K562 (cell line): ENCODE results near the gene PPDPF. TPM values are rescaled to one million over a fixed set of nuclear protein-coding genes. Genes with fewer than 3 reads are reported as not detected.
A peak's percentile ranks its signal among the peaks of the same experiment; 100 is the strongest.

Experiments used
- BACH1 ChIP-seq: fragments of 200-800 bp; sonication (Bioruptor generic); IDR thresholded peaks from 2 replicates; pipeline ENCODE4 v1.6.1; 2016; ENCODE audit warnings: missing genetic modification characterization, missing compliant biosample characterization
- BCLAF1 ChIP-seq, 2 experiments: fragments of 450-650 bp in 1 of 2; IDR thresholded peaks; 2 replicates each; pipeline ENCODE4 v1.6.1; 2011 to 2017; ENCODE audit warnings: low read depth in 2 of 2, antibody characterized with exemption in 1 of 2, borderline replicate concordance in 1 of 2, low read length in 1 of 2, mild to moderate bottlenecking in 1 of 2, mixed read lengths in 1 of 2; ENCODE audit not compliant: control insufficient read depth in 1 of 2
- CBX3 ChIP-seq, 2 experiments: IDR thresholded peaks; 1 replicate in 1 of 2; 2 replicates in 1 of 2; pipeline ENCODE4 v1.6.1; 2012; ENCODE audit warnings: inconsistent platforms in 2 of 2, low read length in 2 of 2, borderline replicate concordance in 1 of 2, control low read depth in 1 of 2
- CSDE1 ChIP-seq, 2 experiments: fragments of 450-650 bp; IDR thresholded peaks; 2 replicates each; pipeline ENCODE4 v1.6.1; 2016; ENCODE audit warnings: mild to moderate bottlenecking in 1 of 2
- FOXP4 ChIP-seq: sonication (generic); formaldehyde crosslinking; IDR thresholded peaks from 2 replicates; pipeline ENCODE4 v1.8.0; 2022; ENCODE audit warnings: mild to moderate bottlenecking, missing genetic modification reagents, borderline replicate concordance
- HOXB6 ChIP-seq: fragments of 250-450 bp; sonication (Bioruptor Pico); IDR thresholded peaks from 2 replicates; pipeline ENCODE4 v1.5.1; 2022; ENCODE audit warnings: mild to moderate bottlenecking, borderline replicate concordance
- NR3C1 ChIP-seq: sonication (generic); formaldehyde crosslinking; IDR thresholded peaks from 2 replicates; pipeline ENCODE4 v1.8.1; 2022; ENCODE audit warnings: missing genetic modification reagents
- RBBP5 ChIP-seq: fragments of 200-600 bp; sonication (generic); IDR thresholded peaks from 2 replicates; pipeline ENCODE4 v1.6.1; 2012; ENCODE audit warnings: borderline replicate concordance, mild to moderate bottlenecking, low read length, control low read depth, inconsistent platforms; ENCODE audit not compliant: insufficient read depth, poor library complexity, severe bottlenecking
- TCF15 ChIP-seq: fragments of 250-450 bp; sonication (Bioruptor Pico); IDR thresholded peaks from 2 replicates; pipeline ENCODE4 v1.8.0; 2022; ENCODE audit warnings: moderate library complexity, mild to moderate bottlenecking, inconsistent platforms
- ZFPM2 ChIP-seq: fragments of 250-450 bp; sonication (Bioruptor Pico); IDR thresholded peaks from 2 replicates; pipeline ENCODE4 v1.5.1; 2022; ENCODE audit warnings: mild to moderate bottlenecking
- ZNF174 ChIP-seq: fragments of 250-450 bp; sonication (Bioruptor Pico); IDR thresholded peaks from 2 replicates; pipeline ENCODE4 v1.4.0; 2020; ENCODE audit warnings: mild to moderate bottlenecking
- ZNF184 ChIP-seq: sonication (generic); formaldehyde crosslinking; IDR thresholded peaks from 2 replicates; pipeline ENCODE4 v1.5.0; 2020; ENCODE audit warnings: missing genetic modification reagents
- ZNF316 ChIP-seq: fragments of 450-650 bp; IDR thresholded peaks from 2 replicates; pipeline ENCODE4 v1.6.1; 2016
- ZNF586 ChIP-seq: fragments of 450-650 bp; formaldehyde crosslinking; conservative IDR thresholded peaks from 2 replicates; pipeline ENCODE4 v1.4.0; 2020; ENCODE audit warnings: mild to moderate bottlenecking, moderate library complexity
- polyA plus RNA-seq, 8 experiments: library from polyadenylated mRNA; depleted of rRNA in 4 of 8; stranded (reverse) in 5 of 8; unstranded in 3 of 8; fragments of >200 nt; fragmentation: Nextera tagmentation in 2 of 8; fragmentation: Illumina TruSeq in 1 of 8; extraction: Ambion mirVana in 2 of 8; extraction: Trizol in 1 of 8; gene quantifications; 2 replicates each; pipeline versions ENCODE4 v1.2.1 to v1.2.3, GENCODE V29; 2011 to 2014; ENCODE audit warnings: inconsistent platforms in 1 of 8, missing spikeins in 1 of 8
- total RNA-seq, 7 experiments: library from RNA; depleted of rRNA in 6 of 7; stranded (reverse); fragments of >200 nt in 6 of 7; fragmentation: Illumina TruSeq in 2 of 7; extraction: Trizol in 2 of 7; gene quantifications; 2 replicates each; pipeline versions ENCODE4 v1.2.1 to v1.2.3, GENCODE V29; 2011 to 2021; ENCODE audit warnings: low replicate concordance in 1 of 7
- TF ChIP-seq, protein P1 (sequence below): fragments of 450-650 bp; IDR thresholded peaks from 2 replicates; pipeline ENCODE4 v1.6.1; 2016; ENCODE audit warnings: antibody characterized with exemption
- TF ChIP-seq, protein P2 (sequence below): sonication (generic); formaldehyde crosslinking; IDR thresholded peaks from 2 replicates; pipeline ENCODE4 v1.8.0; 2022; ENCODE audit warnings: mild to moderate bottlenecking, low read depth, missing genetic modification reagents
- TF ChIP-seq, protein P3 (sequence below): fragments of 450-650 bp; IDR thresholded peaks from 2 replicates; pipeline ENCODE4 v1.6.1; 2016; ENCODE audit warnings: missing biosample characterization, missing genetic modification characterization

The PPDPF gene
- total and polyA plus RNA-seq, 9 of the 15 experiments (the other 6 are each of a cell fraction or from before 2014, with no cell fraction given): 0.77 to 233 (median 10.5) TPM

DNA sequence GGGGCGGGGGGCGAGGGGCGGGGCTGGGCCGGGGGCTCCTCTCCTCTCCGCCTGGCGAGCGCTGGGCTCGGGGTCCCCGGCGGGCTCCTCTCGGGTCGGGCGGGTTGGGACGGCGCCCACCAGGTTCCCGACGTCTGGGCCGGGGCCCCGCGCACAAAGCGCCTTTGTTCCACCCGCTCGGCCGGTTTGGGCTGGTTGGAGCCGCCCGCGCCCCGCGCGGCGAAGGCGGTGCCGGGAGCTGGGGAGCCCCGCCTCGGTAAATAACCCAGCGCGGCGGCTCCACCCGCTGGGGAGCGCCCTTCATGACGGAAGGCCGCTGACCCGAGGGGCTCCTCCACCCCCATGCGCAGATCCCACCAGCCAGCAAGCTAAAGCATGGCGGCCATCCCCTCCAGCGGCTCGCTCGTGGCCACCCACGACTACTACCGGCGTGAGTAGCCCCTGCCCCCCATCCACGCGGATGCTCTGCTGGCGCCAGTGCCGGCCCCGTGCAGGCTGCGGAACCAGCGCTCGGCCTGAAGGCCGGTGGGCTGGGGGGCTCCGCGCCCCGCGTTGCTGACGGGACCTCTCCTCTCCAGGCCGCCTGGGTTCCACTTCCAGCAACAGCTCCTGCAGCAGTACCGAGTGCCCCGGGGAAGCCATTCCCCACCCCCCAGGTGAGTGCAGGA lies 503 bp downstream of the PPDPF start (continued):
- TF ChIP-seq, protein P1, sequence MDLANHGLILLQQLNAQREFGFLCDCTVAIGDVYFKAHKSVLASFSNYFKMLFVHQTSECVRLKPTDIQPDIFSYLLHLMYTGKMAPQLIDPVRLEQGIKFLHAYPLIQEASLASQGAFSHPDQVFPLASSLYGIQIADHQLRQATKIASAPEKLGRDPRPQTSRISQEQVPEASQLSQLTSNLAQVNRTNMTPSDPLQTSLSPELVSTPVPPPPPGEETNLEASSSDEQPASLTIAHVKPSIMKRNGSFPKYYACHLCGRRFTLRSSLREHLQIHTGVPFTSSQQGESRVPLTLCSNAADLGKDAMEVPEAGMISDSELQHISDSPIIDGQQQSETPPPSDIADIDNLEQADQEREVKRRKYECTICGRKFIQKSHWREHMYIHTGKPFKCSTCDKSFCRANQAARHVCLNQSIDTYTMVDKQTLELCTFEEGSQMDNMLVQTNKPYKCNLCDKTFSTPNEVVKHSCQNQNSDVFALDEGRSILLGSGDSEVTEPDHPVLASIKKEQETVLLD: no peak
- no peak for TF ChIP-seq ZNF586 (CRISPR knock-in tag)
- TF ChIP-seq ZFPM2 (CRISPR knock-in tag): no peak
- TF ChIP-seq CSDE1 (IDR thresholded peaks at IDR 0.05): no peak
- TF ChIP-seq ZNF184 (CRISPR knock-in tag): no peak
- TF ChIP-seq ZNF316: no peak
- no peak for TF ChIP-seq BCLAF1 (IDR thresholded peaks at IDR 0.05; ENCODE audit: borderline replicate concordance in 1 of 2, control insufficient read depth in 1 of 2, low read depth in 2 of 2, low read length in 1 of 2)
- TF ChIP-seq NR3C1: peak; percentile 87; the same call in 1 of the 2 replicates
- TF ChIP-seq CBX3 (IDR thresholded peaks at IDR 0.05; ENCODE audit: borderline replicate concordance in 1 of 2, low read length in 2 of 2): no peak
- TF ChIP-seq HOXB6 (CRISPR knock-in tag): no peak
- no peak for TF ChIP-seq TCF15
- TF ChIP-seq FOXP4 (CRISPR knock-in tag): no peak
- TF ChIP-seq RBBP5: peak; percentile 70
- no peak for TF ChIP-seq BACH1 (tag)
- TF ChIP-seq, protein P2, sequence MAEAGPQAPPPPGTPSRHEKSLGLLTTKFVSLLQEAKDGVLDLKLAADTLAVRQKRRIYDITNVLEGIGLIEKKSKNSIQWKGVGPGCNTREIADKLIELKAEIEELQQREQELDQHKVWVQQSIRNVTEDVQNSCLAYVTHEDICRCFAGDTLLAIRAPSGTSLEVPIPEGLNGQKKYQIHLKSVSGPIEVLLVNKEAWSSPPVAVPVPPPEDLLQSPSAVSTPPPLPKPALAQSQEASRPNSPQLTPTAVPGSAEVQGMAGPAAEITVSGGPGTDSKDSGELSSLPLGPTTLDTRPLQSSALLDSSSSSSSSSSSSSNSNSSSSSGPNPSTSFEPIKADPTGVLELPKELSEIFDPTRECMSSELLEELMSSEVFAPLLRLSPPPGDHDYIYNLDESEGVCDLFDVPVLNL (CRISPR knock-in tag): no peak
- TF ChIP-seq, protein P3, sequence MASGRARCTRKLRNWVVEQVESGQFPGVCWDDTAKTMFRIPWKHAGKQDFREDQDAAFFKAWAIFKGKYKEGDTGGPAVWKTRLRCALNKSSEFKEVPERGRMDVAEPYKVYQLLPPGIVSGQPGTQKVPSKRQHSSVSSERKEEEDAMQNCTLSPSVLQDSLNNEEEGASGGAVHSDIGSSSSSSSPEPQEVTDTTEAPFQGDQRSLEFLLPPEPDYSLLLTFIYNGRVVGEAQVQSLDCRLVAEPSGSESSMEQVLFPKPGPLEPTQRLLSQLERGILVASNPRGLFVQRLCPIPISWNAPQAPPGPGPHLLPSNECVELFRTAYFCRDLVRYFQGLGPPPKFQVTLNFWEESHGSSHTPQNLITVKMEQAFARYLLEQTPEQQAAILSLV (tag): no peak
- TF ChIP-seq ZNF174 (CRISPR knock-in tag): no peak
